ENCODE results near the gene GMFB.
"Not testable (repeated sequence)": the region's sequence is repeated elsewhere in the genome, so short reads cannot be mapped to it uniquely, and the experiment has no call there.

GMFB gene

GRCh38 chr14:54471641-54472040 lies 17.1 kb downstream of the GMFB start:
- DNase-seq (ENCODE audit: low read depth): no peak
- TF ChIP-seq, protein P1, sequence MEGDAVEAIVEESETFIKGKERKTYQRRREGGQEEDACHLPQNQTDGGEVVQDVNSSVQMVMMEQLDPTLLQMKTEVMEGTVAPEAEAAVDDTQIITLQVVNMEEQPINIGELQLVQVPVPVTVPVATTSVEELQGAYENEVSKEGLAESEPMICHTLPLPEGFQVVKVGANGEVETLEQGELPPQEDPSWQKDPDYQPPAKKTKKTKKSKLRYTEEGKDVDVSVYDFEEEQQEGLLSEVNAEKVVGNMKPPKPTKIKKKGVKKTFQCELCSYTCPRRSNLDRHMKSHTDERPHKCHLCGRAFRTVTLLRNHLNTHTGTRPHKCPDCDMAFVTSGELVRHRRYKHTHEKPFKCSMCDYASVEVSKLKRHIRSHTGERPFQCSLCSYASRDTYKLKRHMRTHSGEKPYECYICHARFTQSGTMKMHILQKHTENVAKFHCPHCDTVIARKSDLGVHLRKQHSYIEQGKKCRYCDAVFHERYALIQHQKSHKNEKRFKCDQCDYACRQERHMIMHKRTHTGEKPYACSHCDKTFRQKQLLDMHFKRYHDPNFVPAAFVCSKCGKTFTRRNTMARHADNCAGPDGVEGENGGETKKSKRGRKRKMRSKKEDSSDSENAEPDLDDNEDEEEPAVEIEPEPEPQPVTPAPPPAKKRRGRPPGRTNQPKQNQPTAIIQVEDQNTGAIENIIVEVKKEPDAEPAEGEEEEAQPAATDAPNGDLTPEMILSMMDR (IDR thresholded peaks at IDR 0.05; ENCODE audit: control insufficient read depth, extremely low read depth, insufficient read depth): no peak
- H3K4me3 ChIP-seq (ENCODE audit: low read depth, low read length): no peak overlapping the region

DNA sequence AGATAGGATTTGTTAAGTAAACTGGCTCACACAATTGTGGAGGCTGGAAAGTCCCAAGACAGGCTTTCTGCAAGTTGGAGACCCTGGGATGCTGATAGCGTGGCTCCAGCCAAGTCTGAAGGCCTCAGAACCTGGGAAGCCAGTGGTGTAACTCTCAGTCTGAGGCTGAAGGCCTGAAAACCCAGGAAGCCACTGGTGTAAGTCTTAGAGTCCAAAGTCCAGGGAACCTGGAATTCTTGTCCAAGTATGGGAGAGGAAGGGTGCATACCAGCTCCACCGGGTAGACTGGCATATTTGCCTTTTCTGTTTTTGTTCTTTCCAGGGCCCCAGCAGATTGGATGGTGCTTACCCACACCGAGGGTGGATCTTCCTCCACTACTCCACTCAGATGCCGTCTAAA lies 18.1 kb downstream of the GMFB start:
- H3K4me3 ChIP-seq (ENCODE audit: low read depth, low read length): no peak overlapping the region
- DNase-seq (ENCODE audit: low read depth): no peak
- TF ChIP-seq, protein P1 (IDR thresholded peaks at IDR 0.05; ENCODE audit: control insufficient read depth, extremely low read depth, insufficient read depth): no peak

- DNase-seq (ENCODE audit: low read depth): no peak
- H3K4me3 ChIP-seq (ENCODE audit: low read depth, low read length): no peak overlapping the region
- TF ChIP-seq, protein P1 (IDR thresholded peaks at IDR 0.05; ENCODE audit: control insufficient read depth, extremely low read depth, insufficient read depth): no peak
Observed at GRCh38 chr14:54467280-54467679, 21.5 kb downstream of the GMFB start.

GRCh38 chr14:54465654-54466053 lies 23.1 kb downstream of the GMFB start:
- DNase-seq (ENCODE audit: low read depth): no peak
- TF ChIP-seq, protein P1 (IDR thresholded peaks at IDR 0.05; ENCODE audit: control insufficient read depth, extremely low read depth, insufficient read depth): no peak
- no peak overlapping the region for H3K4me3 ChIP-seq (ENCODE audit: low read depth, low read length)

- no peak for DNase-seq (ENCODE audit: low read depth)
- no peak overlapping the region for H3K4me3 ChIP-seq (ENCODE audit: low read depth, low read length)
- TF ChIP-seq, protein P1 (IDR thresholded peaks at IDR 0.05; ENCODE audit: control insufficient read depth, extremely low read depth, insufficient read depth): no peak
Observed at GRCh38 chr14:54462048-54462447, 26.7 kb downstream of the GMFB start.

GRCh38 chr14:54459106-54459505 lies 29.7 kb downstream of the GMFB start:
- H3K4me3 ChIP-seq (ENCODE audit: low read depth, low read length): no peak overlapping the region
- no peak for DNase-seq (ENCODE audit: low read depth)
- TF ChIP-seq, protein P1 (IDR thresholded peaks at IDR 0.05; ENCODE audit: control insufficient read depth, extremely low read depth, insufficient read depth): no peak

DNA sequence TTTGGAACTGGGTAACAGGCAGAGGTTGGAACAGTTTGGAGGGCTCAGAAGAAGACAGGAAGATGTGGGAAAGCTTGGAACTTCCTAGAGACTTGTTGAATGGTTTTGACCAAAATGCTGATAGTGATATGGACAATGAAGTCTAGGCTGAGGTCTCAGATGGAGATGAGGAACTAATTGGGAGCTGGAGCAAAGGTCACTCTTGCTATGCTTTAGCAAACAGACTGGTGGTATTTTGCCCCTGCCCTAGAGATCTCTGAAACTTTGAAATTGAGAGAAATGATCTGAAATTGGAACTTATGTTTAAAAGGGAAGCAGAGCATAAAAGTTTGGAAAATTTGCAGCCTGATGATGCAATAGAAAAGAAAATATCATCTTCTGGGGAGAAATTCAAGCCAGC lies 30.2 kb downstream of the GMFB start:
- H3K4me3 ChIP-seq (ENCODE audit: low read depth, low read length); DNase-seq (ENCODE audit: low read depth): not testable (repeated sequence)

All from LNCaP clone FGC (cell line).